PC-3 (cell line): ENCODE measurements around the gene KLHL6.

ENCODE experiments used
- CTCF ChIP-seq: fragments of 300-600 bp; sonication (generic); conservative IDR thresholded peaks from 2 replicates; pipeline ENCODE4 v1.5.1; 2017; ENCODE audit warnings: antibody characterized with exemption, low read depth, mild to moderate bottlenecking, low read length
- EZH2 ChIP-seq: fragments of 300-600 bp; sonication (generic); IDR thresholded peaks from one replicate; pipeline ENCODE4 v1.6.1; 2017; ENCODE audit warnings: antibody characterized with exemption, mild to moderate bottlenecking, low read length; ENCODE audit not compliant: unreplicated experiment

- TF ChIP-seq CTCF, result no peak
- no peak for TF ChIP-seq EZH2
Measured at GRCh38 chr3:183518491-183519251, 36.8 kb downstream of the KLHL6 start.
